K562 (cell line): ENCODE measurements around the gene ATP10B.

Experiments
- CBX5 ChIP-seq: IDR thresholded peaks from 2 replicates; pipeline ENCODE4 v1.6.1; 2014; ENCODE audit warnings: low read depth, borderline replicate concordance
- CBX8 ChIP-seq: fragments of 200-600 bp; sonication (generic); IDR thresholded peaks from 2 replicates; pipeline ENCODE4 v1.6.1; 2012; ENCODE audit warnings: borderline replicate concordance, mixed run types, low read depth, mild to moderate bottlenecking, moderate library complexity, mixed read lengths, low read length, control low read depth, inconsistent platforms; ENCODE audit not compliant: poor library complexity, severe bottlenecking; ENCODE audit errors: extremely low read depth
- CTCF ChIP-seq, 3 experiments: IDR thresholded peaks in 2 of 3; conservative IDR thresholded peaks in 1 of 3; 2 replicates each; pipeline ENCODE4 v1.5.1; 2011 to 2012; ENCODE audit warnings: low read length in 3 of 3, mild to moderate bottlenecking in 3 of 3, control low read depth in 2 of 3, improper control_type of control experiment in 1 of 3, inconsistent platforms in 1 of 3, low read depth in 1 of 3, mixed read lengths in 1 of 3, moderate library complexity in 1 of 3; ENCODE audit not compliant: insufficient read depth in 2 of 3
- EP300 ChIP-seq: IDR thresholded peaks from 2 replicates; pipeline ENCODE4 v1.6.1; 2012; ENCODE audit warnings: low read length, improper control_type of control experiment
- KLF16 ChIP-seq: IDR thresholded peaks from 2 replicates; pipeline ENCODE4 v1.6.1; 2016; ENCODE audit warnings: antibody characterized with exemption
- PKNOX1 ChIP-seq: fragments of 450-650 bp; IDR thresholded peaks from 2 replicates; pipeline ENCODE4 v1.6.1; 2016
- RFX1 ChIP-seq: fragments of 450-650 bp; IDR thresholded peaks from 2 replicates; pipeline ENCODE4 v1.6.1; 2016; ENCODE audit warnings: mild to moderate bottlenecking, moderate library complexity
- SMC3 ChIP-seq: conservative IDR thresholded peaks from 2 replicates; pipeline ENCODE4 v1.6.1; 2011; ENCODE audit warnings: low read depth, low read length, improper control_type of control experiment; ENCODE audit not compliant: insufficient read depth
- USF2 ChIP-seq: sonication (generic); formaldehyde crosslinking; IDR thresholded peaks from 2 replicates; pipeline ENCODE4 v1.5.0; 2020; ENCODE audit warnings: missing genetic modification reagents
- ZFP36 ChIP-seq: fragments of 150-350 bp; IDR thresholded peaks from 2 replicates; pipeline ENCODE4 v1.6.1; 2018; ENCODE audit warnings: low read length, low read depth; ENCODE audit not compliant: partially characterized antibody
- ZKSCAN8 ChIP-seq: fragments of 200-800 bp; sonication (Bioruptor generic); IDR thresholded peaks from 2 replicates; pipeline ENCODE4 v1.6.1; 2016; ENCODE audit warnings: missing genetic modification characterization, missing compliant biosample characterization
- ZNF57 ChIP-seq: fragments of 450-650 bp; formaldehyde crosslinking; IDR thresholded peaks from 2 replicates; pipeline ENCODE4 v1.4.0; 2020; ENCODE audit warnings: mild to moderate bottlenecking, moderate library complexity
- ZSCAN32 ChIP-seq: fragments of 450-650 bp; formaldehyde crosslinking; IDR thresholded peaks from 2 replicates; pipeline ENCODE4 v1.4.0; 2020; ENCODE audit warnings: mild to moderate bottlenecking, moderate library complexity
- TF ChIP-seq, protein P1 (sequence below): IDR thresholded peaks from 2 replicates; pipeline ENCODE4 v1.6.1; 2011; ENCODE audit not compliant: insufficient read length; ENCODE audit errors: extremely low read depth

GRCh38 chr5:160702934-160703333, 149.1 kb downstream of the ATP10B start:
- TF ChIP-seq RFX1 = no peak
- no peak for TF ChIP-seq CTCF (IDR thresholded peaks at IDR 0.05 in 2 of 3, conservative IDR thresholded peaks at IDR 0.05 in 1 of 3; ENCODE audit: insufficient read depth in 2 of 3, low read depth in 1 of 3, low read length in 3 of 3)
- no peak for TF ChIP-seq ZSCAN32
- TF ChIP-seq CBX8 = no peak
- no peak for TF ChIP-seq USF2 (CRISPR knock-in tag)
- no peak for TF ChIP-seq ZFP36
- no peak for TF ChIP-seq ZKSCAN8 (CRISPR knock-in tag)
- no peak for TF ChIP-seq ZNF57 (CRISPR knock-in tag)
- TF ChIP-seq, protein P1, sequence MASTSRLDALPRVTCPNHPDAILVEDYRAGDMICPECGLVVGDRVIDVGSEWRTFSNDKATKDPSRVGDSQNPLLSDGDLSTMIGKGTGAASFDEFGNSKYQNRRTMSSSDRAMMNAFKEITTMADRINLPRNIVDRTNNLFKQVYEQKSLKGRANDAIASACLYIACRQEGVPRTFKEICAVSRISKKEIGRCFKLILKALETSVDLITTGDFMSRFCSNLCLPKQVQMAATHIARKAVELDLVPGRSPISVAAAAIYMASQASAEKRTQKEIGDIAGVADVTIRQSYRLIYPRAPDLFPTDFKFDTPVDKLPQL = no peak
- TF ChIP-seq SMC3 = no peak
- no peak for TF ChIP-seq EP300
- TF ChIP-seq KLF16 = no peak
- TF ChIP-seq PKNOX1 = no peak
- no peak for TF ChIP-seq CBX5
